ENCODE results near the gene SAMD4B. TPM values are rescaled to one million over a fixed set of nuclear protein-coding genes. Genes with fewer than 3 reads are reported as not detected.

Gene SAMD4B, protein sequence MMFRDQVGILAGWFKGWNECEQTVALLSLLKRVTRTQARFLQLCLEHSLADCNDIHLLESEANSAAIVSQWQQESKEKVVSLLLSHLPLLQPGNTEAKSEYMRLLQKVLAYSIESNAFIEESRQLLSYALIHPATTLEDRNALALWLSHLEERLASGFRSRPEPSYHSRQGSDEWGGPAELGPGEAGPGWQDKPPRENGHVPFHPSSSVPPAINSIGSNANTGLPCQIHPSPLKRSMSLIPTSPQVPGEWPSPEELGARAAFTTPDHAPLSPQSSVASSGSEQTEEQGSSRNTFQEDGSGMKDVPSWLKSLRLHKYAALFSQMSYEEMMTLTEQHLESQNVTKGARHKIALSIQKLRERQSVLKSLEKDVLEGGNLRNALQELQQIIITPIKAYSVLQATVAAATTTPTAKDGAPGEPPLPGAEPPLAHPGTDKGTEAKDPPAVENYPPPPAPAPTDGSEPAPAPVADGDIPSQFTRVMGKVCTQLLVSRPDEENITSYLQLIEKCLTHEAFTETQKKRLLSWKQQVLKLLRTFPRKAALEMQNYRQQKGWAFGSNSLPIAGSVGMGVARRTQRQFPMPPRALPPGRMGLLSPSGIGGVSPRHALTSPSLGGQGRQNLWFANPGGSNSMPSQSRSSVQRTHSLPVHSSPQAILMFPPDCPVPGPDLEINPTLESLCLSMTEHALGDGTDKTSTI
- 10 to 100 TPM; 55.9 to 87.7 (median 73.2) TPM for total RNA-seq

DNA sequence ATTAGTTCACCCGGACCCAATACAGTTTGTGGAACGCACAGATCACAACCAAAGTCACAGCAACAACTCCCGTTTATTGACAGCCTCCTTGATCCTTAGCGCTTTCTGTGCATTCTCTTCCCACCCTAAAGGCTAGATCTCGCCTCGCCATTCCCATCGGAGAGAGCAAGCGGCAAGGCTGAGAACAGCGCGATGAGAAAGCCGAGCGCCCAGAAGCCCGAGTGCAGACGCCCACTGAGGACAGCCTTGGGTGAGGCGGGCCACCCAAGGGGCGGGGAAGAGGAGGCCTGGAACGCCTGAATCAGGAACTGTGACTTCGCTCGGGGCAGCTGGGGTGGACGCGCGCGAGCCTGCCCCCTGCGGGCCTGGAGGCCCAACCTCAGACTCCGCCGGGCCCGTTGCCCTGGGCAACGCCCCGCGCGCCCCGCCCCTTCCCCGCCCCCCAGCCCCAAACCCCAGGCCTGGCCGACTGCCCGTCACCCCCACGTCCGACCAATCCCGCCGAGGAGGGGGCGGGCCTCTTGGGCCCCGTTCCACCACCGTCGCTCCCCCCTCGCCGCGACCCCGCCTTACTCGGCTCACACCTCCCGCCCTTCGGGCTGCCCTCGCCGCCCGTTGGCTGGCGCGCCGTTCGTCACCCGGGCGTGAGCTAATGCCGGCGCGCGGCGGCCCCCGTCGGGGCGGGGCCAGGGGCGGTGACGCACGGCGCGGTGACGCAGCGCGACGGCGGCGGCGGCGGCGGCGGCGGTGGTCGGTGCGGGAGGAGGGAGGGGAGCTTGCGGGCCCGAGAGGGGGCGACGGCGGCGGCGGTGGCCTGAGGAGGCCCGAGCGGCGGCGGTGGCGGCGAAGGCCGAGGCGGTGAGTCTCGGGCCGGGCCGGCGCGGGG is at the start of gene SAMD4B:
Gene SAMD4B (plus strand): TSS at position 703 of the 886 bp plus-strand sequence. CDS start 14,473 bp downstream, outside the sequence.
- TF ChIP-seq, protein P1, sequence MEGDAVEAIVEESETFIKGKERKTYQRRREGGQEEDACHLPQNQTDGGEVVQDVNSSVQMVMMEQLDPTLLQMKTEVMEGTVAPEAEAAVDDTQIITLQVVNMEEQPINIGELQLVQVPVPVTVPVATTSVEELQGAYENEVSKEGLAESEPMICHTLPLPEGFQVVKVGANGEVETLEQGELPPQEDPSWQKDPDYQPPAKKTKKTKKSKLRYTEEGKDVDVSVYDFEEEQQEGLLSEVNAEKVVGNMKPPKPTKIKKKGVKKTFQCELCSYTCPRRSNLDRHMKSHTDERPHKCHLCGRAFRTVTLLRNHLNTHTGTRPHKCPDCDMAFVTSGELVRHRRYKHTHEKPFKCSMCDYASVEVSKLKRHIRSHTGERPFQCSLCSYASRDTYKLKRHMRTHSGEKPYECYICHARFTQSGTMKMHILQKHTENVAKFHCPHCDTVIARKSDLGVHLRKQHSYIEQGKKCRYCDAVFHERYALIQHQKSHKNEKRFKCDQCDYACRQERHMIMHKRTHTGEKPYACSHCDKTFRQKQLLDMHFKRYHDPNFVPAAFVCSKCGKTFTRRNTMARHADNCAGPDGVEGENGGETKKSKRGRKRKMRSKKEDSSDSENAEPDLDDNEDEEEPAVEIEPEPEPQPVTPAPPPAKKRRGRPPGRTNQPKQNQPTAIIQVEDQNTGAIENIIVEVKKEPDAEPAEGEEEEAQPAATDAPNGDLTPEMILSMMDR (IDR thresholded peaks at IDR 0.05) = peak in 2 of 3 donors; percentile 42 to 76
- DNase-seq (ENCODE audit: low spot score) = peak; percentile 91
- ATAC-seq (ENCODE audit: low FRiP score) = peak; percentile 96

DNA sequence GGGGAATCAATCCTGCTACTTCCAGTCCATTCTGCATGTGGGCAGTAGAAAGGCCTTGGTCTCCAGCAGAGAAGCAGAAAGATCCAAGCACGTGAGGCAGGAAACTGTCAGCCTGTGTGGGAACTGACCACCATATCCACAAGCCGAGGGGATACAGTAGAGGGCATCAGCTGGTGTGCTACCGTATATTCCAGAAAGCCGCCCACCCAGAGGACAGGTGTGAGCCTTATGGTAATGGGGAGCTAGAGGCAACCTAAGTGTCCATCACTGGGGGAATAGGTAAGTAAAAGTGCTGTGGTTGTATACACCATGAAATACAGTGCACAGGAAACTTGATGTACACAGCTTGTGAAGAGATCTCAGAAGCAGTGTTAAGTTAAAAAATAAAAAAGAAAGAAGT is 48.8 kb upstream of the SAMD4B start:
- TF ChIP-seq, protein P1 (IDR thresholded peaks at IDR 0.05) = no peak
- no peak for ATAC-seq (ENCODE audit: low FRiP score)
- DNase-seq (ENCODE audit: low spot score) = no peak

DNA sequence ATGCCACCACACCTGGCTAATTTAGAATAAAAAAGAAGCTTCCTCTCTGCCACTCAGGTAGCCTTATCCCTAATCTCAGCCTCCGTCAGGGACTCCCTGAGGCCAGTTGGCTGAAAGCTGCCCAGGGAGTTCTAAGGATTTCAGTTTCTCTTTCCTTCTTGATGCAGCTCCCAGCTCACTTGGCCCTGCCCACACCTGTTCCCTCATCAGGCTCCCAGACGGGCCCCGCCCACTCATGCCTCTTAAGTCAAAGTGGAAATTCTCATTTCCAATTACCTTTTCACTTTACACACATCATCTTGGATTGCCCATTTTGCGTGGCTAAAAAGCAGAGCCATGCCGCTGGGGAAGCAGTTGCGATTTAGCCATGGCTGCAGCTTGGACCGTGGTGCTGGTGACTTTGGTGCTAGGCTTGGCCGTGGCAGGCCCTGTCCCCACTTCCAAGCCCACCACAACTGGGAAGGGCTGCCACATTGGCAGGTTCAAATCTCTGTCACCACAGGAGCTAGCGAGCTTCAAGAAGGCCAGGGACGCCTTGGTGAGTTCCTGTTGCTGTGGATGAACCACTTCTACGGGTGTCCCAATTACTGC is 46.1 kb upstream of the SAMD4B start, which contains the start of gene IFNL1:
Gene IFNL1 (plus strand): TSS at position 353 of the 591 bp plus-strand sequence. CDS start 15 bp downstream, at position 368.
- ATAC-seq (ENCODE audit: low FRiP score) (no peak), DNase-seq (ENCODE audit: low spot score) (no peak)
- TF ChIP-seq, protein P1 (IDR thresholded peaks at IDR 0.05) = no peak

DNA sequence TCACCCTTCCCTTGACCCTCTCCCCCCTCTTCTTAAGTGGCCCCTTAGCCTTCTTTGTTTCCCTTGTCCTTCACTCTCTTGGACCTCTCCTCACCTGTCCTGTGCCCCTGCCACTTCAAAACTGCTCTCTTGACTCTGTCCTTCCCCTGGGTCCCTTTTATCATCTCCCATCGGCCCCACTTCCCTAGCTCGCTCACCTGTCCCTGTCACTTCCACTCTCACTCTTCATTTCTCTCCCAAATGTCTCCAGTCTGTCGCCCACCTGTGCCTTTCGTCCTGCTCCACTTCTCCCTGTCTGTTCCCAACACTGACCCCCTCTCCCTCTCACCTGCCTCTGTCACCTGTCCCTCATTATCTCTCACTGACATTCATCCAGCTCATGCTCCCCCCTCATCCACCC is 45.3 kb upstream of the SAMD4B start:
- TF ChIP-seq, protein P1 (IDR thresholded peaks at IDR 0.05) = no peak
- ATAC-seq (ENCODE audit: low FRiP score) (no peak), DNase-seq (ENCODE audit: low spot score) (no peak)

DNA sequence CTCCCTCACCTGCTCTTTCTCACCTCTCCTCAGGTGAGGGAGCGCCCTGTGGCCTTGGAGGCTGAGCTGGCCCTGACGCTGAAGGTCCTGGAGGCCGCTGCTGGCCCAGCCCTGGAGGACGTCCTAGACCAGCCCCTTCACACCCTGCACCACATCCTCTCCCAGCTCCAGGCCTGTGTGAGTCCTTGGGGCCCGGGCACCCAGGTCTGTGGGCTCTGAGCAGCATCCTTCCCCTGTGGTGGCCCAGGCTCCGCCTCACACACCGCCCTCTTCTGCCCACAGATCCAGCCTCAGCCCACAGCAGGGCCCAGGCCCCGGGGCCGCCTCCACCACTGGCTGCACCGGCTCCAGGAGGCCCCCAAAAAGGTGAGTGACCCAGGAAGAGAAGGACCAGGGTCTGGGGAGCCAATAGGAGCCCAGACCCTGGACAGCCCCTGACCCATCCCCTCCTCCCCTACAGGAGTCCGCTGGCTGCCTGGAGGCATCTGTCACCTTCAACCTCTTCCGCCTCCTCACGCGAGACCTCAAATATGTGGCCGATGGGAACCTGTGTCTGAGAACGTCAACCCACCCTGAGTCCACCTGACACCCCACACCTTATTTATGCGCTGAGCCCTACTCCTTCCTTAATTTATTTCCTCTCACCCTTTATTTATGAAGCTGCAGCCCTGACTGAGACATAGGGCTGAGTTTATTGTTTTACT is 44.1 kb upstream of the SAMD4B start:
- DNase-seq (ENCODE audit: low spot score) (no peak), ATAC-seq (ENCODE audit: low FRiP score) (no peak)
- TF ChIP-seq, protein P1 (IDR thresholded peaks at IDR 0.05) = no peak

DNA sequence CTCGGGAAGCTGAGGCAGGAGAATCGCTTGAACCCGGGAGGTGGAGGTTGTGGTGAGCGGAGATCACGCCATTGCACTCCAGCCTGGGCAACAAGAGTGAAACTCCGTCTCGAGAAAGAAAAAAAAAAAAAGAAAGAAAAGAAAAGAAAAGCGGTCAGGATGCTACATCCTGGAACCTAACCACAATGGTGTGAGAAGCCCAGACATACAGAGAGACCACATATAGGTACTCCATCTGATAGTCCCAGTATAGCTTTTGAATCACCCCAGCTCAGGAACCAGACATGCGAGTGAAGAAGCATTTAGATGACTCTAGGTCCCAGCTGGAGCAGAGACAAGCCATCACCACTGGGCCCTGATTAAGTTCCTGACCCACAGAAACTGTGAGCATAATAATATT is 42.8 kb upstream of the SAMD4B start:
- no peak for ATAC-seq (ENCODE audit: low FRiP score)
- no peak for DNase-seq (ENCODE audit: low spot score)
- TF ChIP-seq, protein P1 (IDR thresholded peaks at IDR 0.05) = no peak

Measured in omental fat pad (tissue), 4 donors.